ENCODE data around the gene TC2N. TPM values are rescaled to one million over a fixed set of nuclear protein-coding genes. Genes with fewer than 3 reads are reported as not detected.

Gene TC2N
- total RNA-seq, 2 donors from 2014 or later = 37.2 to 75.8 TPM

DNA sequence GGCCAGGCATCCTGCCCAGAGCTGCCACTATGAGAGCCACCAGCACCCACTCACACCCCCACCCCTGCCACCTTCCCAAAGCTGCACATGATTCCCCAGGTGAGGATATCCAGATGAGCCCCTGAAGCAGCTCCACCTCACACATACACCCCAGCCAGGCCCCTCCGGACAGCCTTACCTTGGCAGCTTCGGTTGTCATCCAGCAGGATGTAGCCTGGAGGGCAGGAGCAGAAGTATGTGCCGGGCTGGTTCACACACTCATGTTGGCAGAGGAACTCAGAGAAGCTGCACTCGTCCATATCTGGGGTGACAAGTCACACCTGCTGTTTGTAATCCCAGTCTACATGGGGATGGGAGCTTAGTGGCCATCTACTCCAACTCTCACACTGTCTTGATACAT is 15.4 kb upstream of the TC2N start:
- DNase-seq (ENCODE audit: low spot score) = no peak
- Histone ChIP-seq H3K36me3 (no peaks in the 10 kb centered on the region), H3K4me1 (replicated peaks) (no peaks in the 10 kb centered on the region), H3K27ac (no peak overlapping the region), H3K9me3 (no peaks in the 10 kb centered on the region), H3K4me3 (no peak overlapping the region), H3K27me3 (replicated peaks; ENCODE audit: insufficient read depth) (no peaks in the 10 kb centered on the region)
- intact Hi-C loops (cut with DNase I) = no loop called here
- TF ChIP-seq, protein P1, sequence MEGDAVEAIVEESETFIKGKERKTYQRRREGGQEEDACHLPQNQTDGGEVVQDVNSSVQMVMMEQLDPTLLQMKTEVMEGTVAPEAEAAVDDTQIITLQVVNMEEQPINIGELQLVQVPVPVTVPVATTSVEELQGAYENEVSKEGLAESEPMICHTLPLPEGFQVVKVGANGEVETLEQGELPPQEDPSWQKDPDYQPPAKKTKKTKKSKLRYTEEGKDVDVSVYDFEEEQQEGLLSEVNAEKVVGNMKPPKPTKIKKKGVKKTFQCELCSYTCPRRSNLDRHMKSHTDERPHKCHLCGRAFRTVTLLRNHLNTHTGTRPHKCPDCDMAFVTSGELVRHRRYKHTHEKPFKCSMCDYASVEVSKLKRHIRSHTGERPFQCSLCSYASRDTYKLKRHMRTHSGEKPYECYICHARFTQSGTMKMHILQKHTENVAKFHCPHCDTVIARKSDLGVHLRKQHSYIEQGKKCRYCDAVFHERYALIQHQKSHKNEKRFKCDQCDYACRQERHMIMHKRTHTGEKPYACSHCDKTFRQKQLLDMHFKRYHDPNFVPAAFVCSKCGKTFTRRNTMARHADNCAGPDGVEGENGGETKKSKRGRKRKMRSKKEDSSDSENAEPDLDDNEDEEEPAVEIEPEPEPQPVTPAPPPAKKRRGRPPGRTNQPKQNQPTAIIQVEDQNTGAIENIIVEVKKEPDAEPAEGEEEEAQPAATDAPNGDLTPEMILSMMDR (IDR thresholded peaks at IDR 0.05) = no peak
- TF ChIP-seq POLR2AphosphoS5 (IDR thresholded peaks at IDR 0.05) (no peak), POLR2A (IDR thresholded peaks at IDR 0.05) (no peak)
- WGBS = 37% methylated on average over 4 of the region's 4 CpGs

- Histone ChIP-seq H3K4me1 (replicated peaks) (no peaks in the 10 kb centered on the region), H3K4me3 (no peak overlapping the region), H3K27ac (no peak overlapping the region), H3K36me3 (no peaks in the 10 kb centered on the region), H3K9me3 (no peaks in the 10 kb centered on the region), H3K27me3 (replicated peaks; ENCODE audit: insufficient read depth) (no peaks in the 10 kb centered on the region)
- 69% methylated on average over 5 of the region's 5 CpGs for WGBS
- TF ChIP-seq POLR2AphosphoS5 (IDR thresholded peaks at IDR 0.05) (no peak), POLR2A (IDR thresholded peaks at IDR 0.05) (no peak)
- TF ChIP-seq, protein P1 (IDR thresholded peaks at IDR 0.05) = no peak
- intact Hi-C loops (cut with DNase I) = no loop called here
- no peak for DNase-seq (ENCODE audit: low spot score)
Measured at GRCh38 chr14:91882369-91882768, 15.0 kb upstream of the TC2N start.

GRCh38 chr14:91879196-91879595 is 11.9 kb upstream of the TC2N start:
- no peaks in the 10 kb centered on the region for H3K27me3 ChIP-seq (replicated peaks; ENCODE audit: insufficient read depth)
- WGBS = 62% methylated on average over 6 of the region's 6 CpGs
- no peak overlapping the region for H3K4me3 ChIP-seq
- no peaks in the 10 kb centered on the region for H3K4me1 ChIP-seq (replicated peaks)
- no peak for DNase-seq (ENCODE audit: low spot score)
- no peak for TF ChIP-seq POLR2AphosphoS5 (IDR thresholded peaks at IDR 0.05)
- TF ChIP-seq POLR2A (IDR thresholded peaks at IDR 0.05) = no peak
- intact Hi-C loops (cut with DNase I) = no loop called here
- H3K9me3 ChIP-seq = no peaks in the 10 kb centered on the region
- no peaks in the 10 kb centered on the region for H3K36me3 ChIP-seq
- no peak overlapping the region for H3K27ac ChIP-seq

GRCh38 chr14:91878274-91878673 is 10.9 kb upstream of the TC2N start:
- 98% methylated on average over 5 of the region's 5 CpGs for WGBS
- H3K36me3 ChIP-seq = no peaks in the 10 kb centered on the region
- H3K9me3 ChIP-seq = no peaks in the 10 kb centered on the region
- H3K27ac ChIP-seq = no peak overlapping the region
- no peak for TF ChIP-seq POLR2A (IDR thresholded peaks at IDR 0.05)
- TF ChIP-seq POLR2AphosphoS5 (IDR thresholded peaks at IDR 0.05) = no peak
- TF ChIP-seq, protein P1 (IDR thresholded peaks at IDR 0.05) = no peak
- intact Hi-C loops (cut with DNase I) = no loop called here
- H3K4me1 ChIP-seq (replicated peaks) = peaks cover under 1% of the 10 kb centered on the region
- H3K4me3 ChIP-seq = no peak overlapping the region
- no peaks in the 10 kb centered on the region for H3K27me3 ChIP-seq (replicated peaks; ENCODE audit: insufficient read depth)
- no peak for DNase-seq (ENCODE audit: low spot score)

DNA sequence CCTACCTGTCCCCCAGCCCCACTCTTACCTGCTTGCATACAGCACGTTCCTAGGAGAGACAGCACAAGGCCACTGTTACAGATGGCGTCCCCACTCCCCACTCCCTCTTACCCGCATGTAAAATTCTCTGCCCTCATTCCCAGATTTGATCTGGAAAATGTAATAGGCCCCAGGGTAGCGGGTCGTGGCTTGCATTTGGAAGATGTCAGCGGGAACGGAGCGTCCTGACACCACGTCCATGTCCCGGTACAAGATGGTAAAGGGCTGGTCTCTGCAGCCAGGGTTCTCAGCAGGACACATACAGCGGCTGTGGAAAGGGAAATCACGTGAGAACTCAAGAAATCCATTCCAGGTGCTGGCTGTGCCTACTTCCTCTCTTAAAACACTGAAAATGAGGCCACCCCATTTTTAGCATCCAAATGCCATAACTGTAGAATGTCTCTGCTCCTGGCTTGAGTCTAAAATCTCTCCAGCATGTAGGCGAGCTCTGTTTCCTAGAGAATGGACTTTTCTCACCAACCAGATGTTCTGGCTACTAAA is 10.1 kb upstream of the TC2N start:
- TF ChIP-seq POLR2A (IDR thresholded peaks at IDR 0.05) = no peak
- TF ChIP-seq POLR2AphosphoS5 (IDR thresholded peaks at IDR 0.05) = no peak
- TF ChIP-seq, protein P1 (IDR thresholded peaks at IDR 0.05) = no peak
- WGBS = 81% methylated on average over 13 of the region's 13 CpGs
- Histone ChIP-seq H3K9me3 (no peaks in the 10 kb centered on the region), H3K4me1 (replicated peaks) (peaks cover 9% of the 10 kb centered on the region), H3K27ac (no peak overlapping the region), H3K27me3 (replicated peaks; ENCODE audit: insufficient read depth) (no peaks in the 10 kb centered on the region), H3K4me3 (no peak overlapping the region), H3K36me3 (no peaks in the 10 kb centered on the region)
- no peak for DNase-seq (ENCODE audit: low spot score)
- intact Hi-C loops (cut with DNase I) = no loop called here

Data from prostate gland (tissue), 2 donors.